Loucy (cell line): ENCODE results near the gene ARHGDIA.

Experiments
- H2AFZ ChIP-seq: fragments of 200-600 bp; sonication (generic); 2 replicates; pipeline ENCODE4 v1.6.0; 2016; ENCODE audit warnings: antibody characterized with exemption, mild to moderate bottlenecking, low read length, moderate library complexity
- H3F3A ChIP-seq: fragments of 200-600 bp; 2 replicates; pipeline ENCODE4 v1.6.0; 2016; ENCODE audit warnings: antibody characterized with exemption, low read depth, mild to moderate bottlenecking
- H3K27me3 ChIP-seq: fragments of 200-600 bp; sonication (generic); 2 replicates; pipeline ENCODE4 v1.6.1; 2014; ENCODE audit warnings: low read length, mild to moderate bottlenecking; ENCODE audit not compliant: insufficient read depth, poor library complexity, severe bottlenecking
- H3K36me3 ChIP-seq: fragments of 200-600 bp; sonication (generic); 2 replicates; pipeline ENCODE4 v1.6.1; 2016; ENCODE audit warnings: low read length; ENCODE audit not compliant: insufficient read depth
- H3K4me1 ChIP-seq: fragments of 200-600 bp; sonication (generic); 2 replicates; pipeline ENCODE4 v1.5.1; 2014; ENCODE audit warnings: low read length, mild to moderate bottlenecking; ENCODE audit not compliant: insufficient read depth, poor library complexity, severe bottlenecking
- H3K4me2 ChIP-seq: fragments of 200-600 bp; sonication (generic); 2 replicates; pipeline ENCODE4 v1.6.0; 2014; ENCODE audit warnings: antibody characterized with exemption, low read length, low read depth, mild to moderate bottlenecking; ENCODE audit not compliant: poor library complexity, severe bottlenecking
- H3K4me3 ChIP-seq: fragments of 200-600 bp; sonication (generic); 2 replicates; pipeline ENCODE4 v1.5.1; 2014; ENCODE audit warnings: low read length, mild to moderate bottlenecking, mixed read lengths; ENCODE audit not compliant: poor library complexity, severe bottlenecking
- H3K79me2 ChIP-seq: fragments of 200-600 bp; sonication (generic); 2 replicates; pipeline ENCODE4 v1.6.1; 2014; ENCODE audit warnings: low read length; ENCODE audit not compliant: insufficient read depth
- H3K9ac ChIP-seq: fragments of 200-600 bp; sonication (generic); 2 replicates; pipeline ENCODE4 v1.6.0; 2014; ENCODE audit warnings: mild to moderate bottlenecking, low read depth, low read length, moderate library complexity; ENCODE audit not compliant: poor library complexity, severe bottlenecking
- H3K9me2 ChIP-seq: fragments of 200-600 bp; sonication (generic); replicated peaks from 2 replicates; pipeline ENCODE4 v1.6.1; 2016; ENCODE audit warnings: low read depth, low read length, mixed read lengths
- H3K9me3 ChIP-seq: fragments of 200-600 bp; sonication (generic); 2 replicates; pipeline ENCODE4 v1.6.1; 2014; ENCODE audit warnings: mild to moderate bottlenecking, antibody characterized with exemption, low read length, low read depth; ENCODE audit not compliant: insufficient read depth
- H4K20me1 ChIP-seq: fragments of 200-600 bp; sonication (generic); 2 replicates; pipeline ENCODE4 v1.6.0; 2014; ENCODE audit warnings: antibody characterized with exemption, low read length, mild to moderate bottlenecking; ENCODE audit not compliant: insufficient read depth, poor library complexity, severe bottlenecking
- EZH2phosphoT487 ChIP-seq: fragments of 200-600 bp; IDR thresholded peaks from 2 replicates; pipeline ENCODE4 v1.6.1; 2018; ENCODE audit warnings: antibody characterized with exemption, mild to moderate bottlenecking, moderate library complexity, borderline replicate concordance
- TF ChIP-seq, protein P1 (sequence below): fragments of 200-600 bp; sonication (generic); conservative IDR thresholded peaks from 2 replicates; pipeline ENCODE4 v1.5.1; 2014; ENCODE audit warnings: mild to moderate bottlenecking, antibody characterized with exemption, low read length

ARHGDIA gene

DNA sequence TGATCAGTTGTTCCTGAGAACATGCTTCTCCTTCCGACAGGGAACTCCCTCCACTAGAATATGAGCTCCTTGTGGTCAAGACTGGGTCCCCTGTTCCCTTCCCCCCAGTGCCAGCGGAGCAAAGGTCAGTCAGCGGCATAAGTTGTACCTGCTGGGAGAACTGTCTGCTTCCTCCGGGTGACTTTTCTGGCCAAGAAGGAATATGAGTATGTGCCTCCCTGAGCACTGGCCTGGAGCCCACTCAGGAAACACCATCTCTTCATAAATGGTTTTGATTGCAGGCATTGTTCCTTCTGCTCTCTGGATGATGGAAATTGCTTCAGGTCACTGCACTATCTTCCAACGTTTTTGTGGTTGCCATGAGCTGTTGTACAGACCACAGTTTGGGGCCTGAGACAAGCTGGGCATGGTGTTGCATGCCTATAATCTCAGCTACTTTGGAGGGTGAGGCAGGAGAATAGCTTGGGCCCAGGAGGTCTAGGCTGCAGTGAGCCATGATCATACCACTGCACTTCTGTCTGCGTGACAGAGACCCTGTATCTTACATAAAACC, 7.9 kb downstream of the ARHGDIA start:
- no peak for TF ChIP-seq EZH2phosphoT487
- TF ChIP-seq, protein P1, sequence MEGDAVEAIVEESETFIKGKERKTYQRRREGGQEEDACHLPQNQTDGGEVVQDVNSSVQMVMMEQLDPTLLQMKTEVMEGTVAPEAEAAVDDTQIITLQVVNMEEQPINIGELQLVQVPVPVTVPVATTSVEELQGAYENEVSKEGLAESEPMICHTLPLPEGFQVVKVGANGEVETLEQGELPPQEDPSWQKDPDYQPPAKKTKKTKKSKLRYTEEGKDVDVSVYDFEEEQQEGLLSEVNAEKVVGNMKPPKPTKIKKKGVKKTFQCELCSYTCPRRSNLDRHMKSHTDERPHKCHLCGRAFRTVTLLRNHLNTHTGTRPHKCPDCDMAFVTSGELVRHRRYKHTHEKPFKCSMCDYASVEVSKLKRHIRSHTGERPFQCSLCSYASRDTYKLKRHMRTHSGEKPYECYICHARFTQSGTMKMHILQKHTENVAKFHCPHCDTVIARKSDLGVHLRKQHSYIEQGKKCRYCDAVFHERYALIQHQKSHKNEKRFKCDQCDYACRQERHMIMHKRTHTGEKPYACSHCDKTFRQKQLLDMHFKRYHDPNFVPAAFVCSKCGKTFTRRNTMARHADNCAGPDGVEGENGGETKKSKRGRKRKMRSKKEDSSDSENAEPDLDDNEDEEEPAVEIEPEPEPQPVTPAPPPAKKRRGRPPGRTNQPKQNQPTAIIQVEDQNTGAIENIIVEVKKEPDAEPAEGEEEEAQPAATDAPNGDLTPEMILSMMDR, result no peak
- Histone ChIP-seq H4K20me1 (peaks cover 36% of the 10 kb centered on the region), H3K4me3 (peak overlapping the region; percentile 99), H3K9me3 (no peaks in the 10 kb centered on the region), H3K79me2 (peaks cover 83% of the 10 kb centered on the region), H3K4me1 (peaks cover 25% of the 10 kb centered on the region), H2AFZ (no peak overlapping the region), H3K9ac (peak overlapping the region; percentile 53), H3K4me2 (peak overlapping the region; percentile 87), H3K9me2 (no peaks in the 10 kb centered on the region), H3K36me3 (peaks cover 8% of the 10 kb centered on the region; the same call in 1 of the 2 replicates), H3F3A (no peaks in the 10 kb centered on the region; the same call in 1 of the 2 replicates), H3K27me3 (no peaks in the 10 kb centered on the region)

DNA sequence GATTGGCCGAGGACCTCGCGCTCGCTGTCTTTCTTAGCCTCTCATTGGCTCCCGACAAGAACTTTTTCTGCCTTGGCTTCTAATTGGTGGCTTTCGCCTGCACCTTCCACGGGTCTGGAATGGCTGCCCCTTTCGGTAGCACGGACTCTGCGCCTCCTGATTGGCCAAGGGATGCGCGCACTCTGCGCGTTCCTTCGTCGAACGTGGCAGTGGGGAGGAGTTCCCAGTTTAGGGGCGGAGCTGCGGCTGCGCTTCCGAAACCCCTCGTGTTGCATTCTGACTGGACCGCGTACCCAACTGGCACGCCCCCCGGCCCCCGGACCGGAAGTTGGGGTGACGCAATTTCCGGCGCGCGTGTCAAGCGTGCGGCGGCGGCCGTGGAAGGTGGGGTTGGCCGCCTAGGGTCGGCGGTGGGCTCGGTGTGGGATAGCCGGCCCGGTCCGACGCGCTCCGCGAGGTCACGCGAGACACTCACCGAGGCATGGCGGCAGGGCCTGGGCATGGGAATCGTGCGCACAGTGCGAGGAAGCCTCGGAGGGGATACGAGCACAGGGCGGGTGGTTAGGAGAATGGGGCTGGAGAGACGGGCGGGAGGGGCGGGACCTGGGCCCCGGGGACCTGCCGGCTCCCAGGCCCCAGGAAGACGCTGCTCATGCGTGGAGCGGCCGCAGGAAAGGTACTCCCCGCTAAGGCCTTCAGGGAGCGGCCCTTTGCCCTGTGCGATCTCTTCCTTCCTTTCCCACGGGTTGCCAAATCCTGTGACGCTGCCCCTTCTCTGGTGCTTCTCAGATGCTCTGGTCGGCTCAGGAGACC, 10.2 kb downstream of the ARHGDIA start:
- Histone ChIP-seq H3K79me2 (peaks cover 87% of the 10 kb centered on the region), H3K9me2 (no peaks in the 10 kb centered on the region), H3K36me3 (peaks cover 4% of the 10 kb centered on the region; the same call in 1 of the 2 replicates), H3K4me1 (peaks cover 32% of the 10 kb centered on the region), H4K20me1 (peaks cover 39% of the 10 kb centered on the region), H3K4me3 (peak overlapping the region; percentile 99), H3F3A (no peaks in the 10 kb centered on the region; the same call in 1 of the 2 replicates), H2AFZ (peak overlapping the region; percentile 75), H3K27me3 (no peaks in the 10 kb centered on the region), H3K9ac (peak overlapping the region; percentile 94), H3K9me3 (no peaks in the 10 kb centered on the region), H3K4me2 (peak overlapping the region; percentile 87)
- TF ChIP-seq EZH2phosphoT487, result no peak
- TF ChIP-seq, protein P1, result no peak

DNA sequence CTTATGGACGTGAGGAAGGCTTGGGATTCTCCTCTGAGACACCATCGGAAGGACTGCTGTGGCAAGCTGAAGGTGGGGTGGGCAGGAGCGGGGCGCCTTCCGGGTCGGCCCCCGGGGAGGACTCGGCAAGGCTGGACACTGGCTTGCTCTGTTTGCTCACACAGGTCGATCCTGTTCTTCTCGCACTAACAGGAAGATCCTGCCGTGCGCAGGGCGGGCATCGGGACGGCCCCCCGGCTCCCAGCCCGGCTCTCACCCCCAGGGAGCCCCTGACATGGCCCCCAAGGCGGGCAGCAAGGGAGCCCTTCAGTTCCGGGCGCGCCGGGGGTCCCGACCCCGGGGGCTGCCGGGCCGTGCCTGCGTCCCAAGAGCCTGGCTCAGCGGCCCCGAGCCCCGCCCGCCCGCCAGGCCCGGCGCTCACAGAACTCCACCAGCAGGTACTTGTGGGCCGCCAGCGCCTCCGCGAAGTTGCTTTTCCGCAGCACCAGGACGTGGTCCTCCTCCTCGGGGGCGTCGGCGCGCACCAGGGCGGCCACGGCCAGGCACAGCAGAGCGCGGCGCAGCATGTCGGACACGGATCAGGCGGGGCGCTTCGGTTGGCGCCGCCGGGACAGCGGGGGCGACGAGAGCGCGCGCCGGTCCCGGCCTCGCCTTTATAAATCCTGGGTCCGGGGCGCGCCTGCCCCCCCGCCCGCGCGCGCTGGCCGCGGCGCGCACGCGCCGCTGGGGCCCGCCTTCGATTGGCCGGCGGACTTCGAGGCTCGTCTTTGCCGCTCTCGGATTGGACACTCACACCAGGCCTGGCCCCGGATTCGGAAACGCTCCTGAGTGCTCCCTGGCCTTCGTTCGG, 11.0 kb downstream of the ARHGDIA start, which contains the start of gene P4HB:
Gene P4HB, minus strand, starts transcription at position 630 of the 850 bp plus-strand sequence. Its CDS starts 64 bp downstream, at position 566.
- Histone ChIP-seq H3K36me3 (peaks cover 6% of the 10 kb centered on the region), H3K27me3 (no peaks in the 10 kb centered on the region), H3F3A (no peaks in the 10 kb centered on the region), H3K9me2 (no peaks in the 10 kb centered on the region), H4K20me1 (peaks cover 46% of the 10 kb centered on the region), H3K9ac (peak within 1 kb of the TSS; percentile 94), H3K4me2 (peak within 1 kb of the TSS; percentile 93), H3K9me3 (no peaks in the 10 kb centered on the region), H3K4me3 (peak within 1 kb of the TSS; percentile 99), H3K4me1 (peaks cover 32% of the 10 kb centered on the region), H3K79me2 (peaks cover 89% of the 10 kb centered on the region), H2AFZ (peak within 1 kb of the TSS; percentile 75)
- TF ChIP-seq, protein P1, result no peak
- no peak for TF ChIP-seq EZH2phosphoT487
